Left lung (tissue), 10 donors: Measurements from ENCODE around the gene MAN2B1. TPM values are rescaled to one million over a fixed set of nuclear protein-coding genes. Genes with fewer than 3 reads are reported as not detected.

Source experiments
- ATAC-seq: fragments of 200-7000 bp; cut with Tn5 transposase; one replicate; pipeline ENCODE4 v1.9.1; 2020; ENCODE audit warnings: moderate library complexity
- DNase-seq, 4 donors: peaks; one replicate each; pipeline ENCODE4 v3.0.0-alpha.2; 2013 to 2020
- H3K27ac ChIP-seq, 2 donors: fragments of 200-600 bp; sonication (generic) in 1 of 2; one replicate each; pipeline versions ENCODE4 v1.5.0 to v1.8.0; 2020 to 2021
- H3K27me3 ChIP-seq, 2 donors: fragments of 200-600 bp; sonication (generic) in 1 of 2; one replicate each; pipeline versions ENCODE4 v1.5.0 to v1.8.0; 2020 to 2021
- H3K36me3 ChIP-seq, 2 donors: fragments of 200-600 bp; sonication (generic) in 1 of 2; one replicate each; pipeline versions ENCODE4 v1.5.0 to v1.8.0; 2020 to 2021
- H3K4me1 ChIP-seq, 2 donors: fragments of 200-600 bp; one replicate each; pipeline ENCODE4 v1.8.0; 2021
- H3K4me3 ChIP-seq, 2 donors: fragments of 200-600 bp; sonication (generic) in 1 of 2; one replicate each; pipeline versions ENCODE4 v1.5.0 to v1.8.0; 2020 to 2021; ENCODE audit warnings: mild to moderate bottlenecking in 1 of 2
- H3K9me3 ChIP-seq, 2 donors: fragments of 200-600 bp; sonication (generic) in 1 of 2; one replicate each; pipeline versions ENCODE4 v1.5.0 to v1.8.0; 2020 to 2021
- CTCF ChIP-seq, 2 donors: fragments of 200-600 bp; sonication (generic) in 1 of 2; IDR thresholded peaks; one replicate each; pipeline versions ENCODE4 v1.5.0 to v1.8.0; 2021; ENCODE audit warnings: antibody characterized with exemption in 2 of 2
- intact Hi-C, 2 donors: fragments of 100-400 bp; cut with DNase I; formaldehyde crosslinking; loops; one replicate each; pipeline versions ENCODE4 v1.11.2 to v1.14.2; 2022
- polyA plus RNA-seq, 6 donors: library from polyadenylated mRNA; unstranded; fragments of 120-200 nt; gene quantifications; one replicate each; pipeline ENCODE4 v1.2.1, GENCODE V29; 2013; ENCODE audit not compliant: insufficient read length in 6 of 6
- total RNA-seq, 2 donors: library from RNA; stranded (reverse); fragmentation: NEBNext Ultra II Directional; extraction: Animal tissue kit (Norgen Biotek cat#: 25700); gene quantifications; one replicate each; pipeline ENCODE4 v1.2.1, GENCODE V29; 2021
- donor health status: DM: no; HTN: yes; CAD: no.
- donor health status: DM: no; HTN: no; CAD: no.

MAN2B1 gene
- total and polyA plus RNA-seq, 8 donors: 31.7 to 176 (median 40.2) TPM

GRCh38 chr19:12603714-12604113, 62.8 kb downstream of the MAN2B1 start:
- Histone ChIP-seq H3K4me3 (no peak overlapping the region), H3K27me3 (no peaks in the 10 kb centered on the region), H3K36me3 (peaks cover 0 to 44% of the 10 kb centered on the region in 2 donors), H3K27ac (no peak overlapping the region), H3K4me1 (peaks cover 0 to 7% of the 10 kb centered on the region in 2 donors), H3K9me3 (no peaks in the 10 kb centered on the region)
- intact Hi-C loops: no loop called here
- DNase-seq: no peak
- no peak for TF ChIP-seq CTCF (IDR thresholded peaks at IDR 0.05)
- ATAC-seq: no peak

GRCh38 chr19:12597594-12597993, 68.9 kb downstream of the MAN2B1 start:
- no peak overlapping the region for H3K4me3 ChIP-seq
- H3K36me3 ChIP-seq: peaks cover 0 to 45% of the 10 kb centered on the region in 2 donors
- DNase-seq (no peak), ATAC-seq (peak; percentile 56)
- intact Hi-C loops: no loop called here
- H3K9me3 ChIP-seq: no peaks in the 10 kb centered on the region
- no peaks in the 10 kb centered on the region for H3K27me3 ChIP-seq
- no peak for TF ChIP-seq CTCF (IDR thresholded peaks at IDR 0.05)
- peak overlapping the region in 1 of 2 donors; percentile 28 for H3K27ac ChIP-seq
- H3K4me1 ChIP-seq: no peaks in the 10 kb centered on the region

GRCh38 chr19:12596927-12597548, 69.5 kb downstream of the MAN2B1 start:
- DNase-seq (peak in 3 of 4 donors; percentile 42 to 77 (median 59)), ATAC-seq (peak; percentile 96)
- peaks cover 0 to 40% of the 10 kb centered on the region in 2 donors for H3K36me3 ChIP-seq
- no peak overlapping the region for H3K4me3 ChIP-seq
- TF ChIP-seq CTCF (IDR thresholded peaks at IDR 0.05): no peak
- H3K27ac ChIP-seq: no peak overlapping the region
- no peaks in the 10 kb centered on the region for H3K9me3 ChIP-seq
- intact Hi-C loops: no loop called here
- no peaks in the 10 kb centered on the region for H3K27me3 ChIP-seq
- no peaks in the 10 kb centered on the region for H3K4me1 ChIP-seq

Other genes with a start within 250 kb of the MAN2B1 start
- gene ZNF443, start 225.7 kb downstream of the MAN2B1 start, total RNA-seq: 1 to 10 TPM; 4.3 to 4.7 TPM
- gene ZNF443, start 225.7 kb downstream of the MAN2B1 start, polyA plus RNA-seq: 10 to 100 TPM; 14.6 to 25.4 (median 19.7) TPM
- gene ZNF709, start 181.9 kb downstream of the MAN2B1 start, total RNA-seq: 1 to 10 TPM; 1.8 to 2.0 TPM
- gene ZNF709, start 181.9 kb downstream of the MAN2B1 start, polyA plus RNA-seq: 10 to 100 TPM in 1 of 6 donors, 1 to 10 TPM in 5; 6.9 to 10.4 (median 8.7) TPM
- gene ZNF564, start 115.3 kb downstream of the MAN2B1 start, total RNA-seq: 10 to 100 TPM in 1 of 2 donors, 1 to 10 TPM in 1; 9.9 to 12.5 TPM
- gene ZNF564, start 115.3 kb downstream of the MAN2B1 start, polyA plus RNA-seq: 10 to 100 TPM in 3 of 6 donors, 1 to 10 TPM in 3; 7.4 to 12.6 (median 10.3) TPM
- gene ZNF490, start 55.9 kb downstream of the MAN2B1 start, total RNA-seq: 10 to 100 TPM in 1 of 2 donors, 1 to 10 TPM in 1; 9.2 to 11.7 TPM
- 1 to 10 TPM; 5.1 to 6.0 (median 5.4) TPM for gene ZNF490, start 55.9 kb downstream of the MAN2B1 start, polyA plus RNA-seq
- 10 to 100 TPM; 18.0 to 23.3 TPM for gene ZNF791, start 55.8 kb downstream of the MAN2B1 start, total RNA-seq
- 10 to 100 TPM; 20.6 to 23.8 (median 21.9) TPM for gene ZNF791, start 55.8 kb downstream of the MAN2B1 start, polyA plus RNA-seq
- gene WDR83, start 65 bp upstream of the MAN2B1 start, total RNA-seq: 10 to 100 TPM in 1 of 2 donors, 1 to 10 TPM in 1; 9.0 to 10.8 TPM
- gene WDR83, start 65 bp upstream of the MAN2B1 start, polyA plus RNA-seq: 10 to 100 TPM; 21.7 to 27.1 (median 23.2) TPM
- gene DHPS, start 15.1 kb upstream of the MAN2B1 start, total RNA-seq: 10 to 100 TPM; 63.8 to 70.1 TPM
- gene DHPS, start 15.1 kb upstream of the MAN2B1 start, polyA plus RNA-seq: 10 to 100 TPM; 81.4 to 96.9 (median 84.1) TPM
- gene GNG14, start 21.3 kb upstream of the MAN2B1 start, total RNA-seq: not detected
- under 1 TPM in 2 of 6 donors, not detected in 4; 0.55 to 0.73 TPM for gene GNG14, start 21.3 kb upstream of the MAN2B1 start, polyA plus RNA-seq
- 1 to 10 TPM; 6.0 to 6.9 TPM for gene FBXW9, start 29.9 kb upstream of the MAN2B1 start, total RNA-seq
- 10 to 100 TPM in 5 of 6 donors, 1 to 10 TPM in 1; 9.0 to 13.1 (median 10.9) TPM for gene FBXW9, start 29.9 kb upstream of the MAN2B1 start, polyA plus RNA-seq
- 10 to 100 TPM; 54.8 to 64.3 TPM for gene TNPO2, start 57.2 kb upstream of the MAN2B1 start, total RNA-seq
- gene TNPO2, start 57.2 kb upstream of the MAN2B1 start, polyA plus RNA-seq: 10 to 100 TPM; 76.5 to 92.6 (median 80.3) TPM
- gene TRIR, start 67.9 kb upstream of the MAN2B1 start, total RNA-seq: 100 to 1,000 TPM; 115 to 128 TPM
- gene TRIR, start 67.9 kb upstream of the MAN2B1 start, polyA plus RNA-seq: 100 to 1,000 TPM; 130 to 183 (median 151) TPM
- gene GET3, start 70.8 kb upstream of the MAN2B1 start, total RNA-seq: 10 to 100 TPM; 70.4 to 71.2 TPM
- gene GET3, start 70.8 kb upstream of the MAN2B1 start, polyA plus RNA-seq: 10 to 100 TPM; 51.4 to 66.2 (median 56.2) TPM
- gene BEST2, start 85.0 kb upstream of the MAN2B1 start, total RNA-seq: not detected
- gene BEST2, start 85.0 kb upstream of the MAN2B1 start, polyA plus RNA-seq: under 1 TPM in 4 of 6 donors, not detected in 2; 0.08 to 0.17 (median 0.12) TPM
- gene HOOK2, start 108.8 kb upstream of the MAN2B1 start, total RNA-seq: 10 to 100 TPM; 57.7 to 57.9 TPM
- gene HOOK2, start 108.8 kb upstream of the MAN2B1 start, polyA plus RNA-seq: 10 to 100 TPM; 59.8 to 91.2 (median 78.8) TPM
- 100 to 1,000 TPM; 131 to 135 TPM for gene JUNB, start 124.7 kb upstream of the MAN2B1 start, total RNA-seq
- 100 to 1,000 TPM in 1 of 6 donors, 10 to 100 TPM in 5; 11.7 to 278 (median 53.7) TPM for gene JUNB, start 124.7 kb upstream of the MAN2B1 start, polyA plus RNA-seq
- gene PRDX2, start 135.1 kb upstream of the MAN2B1 start, total RNA-seq: 100 to 1,000 TPM; 186 to 217 TPM
- gene PRDX2, start 135.1 kb upstream of the MAN2B1 start, polyA plus RNA-seq: 100 to 1,000 TPM; 219 to 267 (median 249) TPM
- gene THSD8, start 135.3 kb upstream of the MAN2B1 start, total RNA-seq: 1 to 10 TPM; 6.6 to 9.0 TPM
- gene THSD8, start 135.3 kb upstream of the MAN2B1 start, polyA plus RNA-seq: 10 to 100 TPM in 1 of 6 donors, 1 to 10 TPM in 5; 2.2 to 11.6 (median 4.9) TPM
- gene RNASEH2A, start 139.8 kb upstream of the MAN2B1 start, total RNA-seq: 10 to 100 TPM; 10.9 to 16.6 TPM
- 10 to 100 TPM; 29.1 to 47.4 (median 34.3) TPM for gene RNASEH2A, start 139.8 kb upstream of the MAN2B1 start, polyA plus RNA-seq
- not detected for gene RTBDN, start 167.8 kb upstream of the MAN2B1 start, total RNA-seq
- under 1 TPM in 3 of 6 donors, not detected in 3; 0.17 to 0.21 (median 0.20) TPM for gene RTBDN, start 167.8 kb upstream of the MAN2B1 start, polyA plus RNA-seq
- under 1 TPM; 0.15 to 0.29 TPM for gene MAST1, start 171.8 kb upstream of the MAN2B1 start, total RNA-seq
- gene MAST1, start 171.8 kb upstream of the MAN2B1 start, polyA plus RNA-seq: 1 to 10 TPM; 1.2 to 2.4 (median 1.6) TPM
- gene DNASE2, start 214.7 kb upstream of the MAN2B1 start, total RNA-seq: 10 to 100 TPM; 64.8 to 72.8 TPM
- 10 to 100 TPM; 18.7 to 22.2 (median 20.6) TPM for gene DNASE2, start 214.7 kb upstream of the MAN2B1 start, polyA plus RNA-seq
- gene KLF1, start 220.5 kb upstream of the MAN2B1 start, total RNA-seq: under 1 TPM in 1 of 2 donors, not detected in 1; 0.50 TPM
- 1 to 10 TPM in 1 of 6 donors, under 1 TPM in 5; 0.35 to 1.2 (median 0.67) TPM for gene KLF1, start 220.5 kb upstream of the MAN2B1 start, polyA plus RNA-seq
- 10 to 100 TPM; 23.6 to 26.7 TPM for gene GCDH, start 224.4 kb upstream of the MAN2B1 start, total RNA-seq
- 10 to 100 TPM; 25.6 to 29.2 (median 27.3) TPM for gene GCDH, start 224.4 kb upstream of the MAN2B1 start, polyA plus RNA-seq